Prostate gland (tissue), 2 donors: Measurements from ENCODE around the gene NDUFS6. TPM values are rescaled to one million over a fixed set of nuclear protein-coding genes. Genes with fewer than 3 reads are reported as not detected.

Source experiments
- DNase-seq: peaks from one replicate; pipeline ENCODE4 v3.0.0-alpha.2; 2019; ENCODE audit warnings: low spot score
- H3K27ac ChIP-seq, 2 donors: fragments of 200-600 bp; sonication (generic); 2 replicates each; pipeline ENCODE4 v1.5.1; 2017 to 2019
- H3K27me3 ChIP-seq: fragments of 200-600 bp; sonication (generic); replicated peaks from 2 replicates; pipeline ENCODE4 v1.5.1; 2019; ENCODE audit not compliant: insufficient read depth
- H3K36me3 ChIP-seq, 2 donors: fragments of 200-600 bp; sonication (generic); 1 replicate in 1 of 2; 2 replicates in 1 of 2; pipeline versions ENCODE4 v1.5.1 to v1.8.1; 2017 to 2019
- H3K4me1 ChIP-seq: fragments of 200-600 bp; sonication (generic); replicated peaks from 2 replicates; pipeline ENCODE4 v1.5.1; 2019
- H3K4me3 ChIP-seq, 2 donors: fragments of 200-600 bp; sonication (generic); 2 replicates each; pipeline ENCODE4 v1.5.1; 2017 to 2019
- H3K9me3 ChIP-seq: fragments of 200-600 bp; sonication (generic); 2 replicates; pipeline ENCODE4 v1.5.1; 2017
- POLR2A ChIP-seq: fragments of 450-650 bp; IDR thresholded peaks from one replicate; pipeline ENCODE4 v1.6.1; 2016; ENCODE audit warnings: antibody characterized with exemption, mild to moderate bottlenecking
- POLR2AphosphoS5 ChIP-seq: sonication (generic); formaldehyde crosslinking; IDR thresholded peaks from one replicate; pipeline ENCODE4 v1.6.1; 2017; ENCODE audit warnings: antibody characterized with exemption
- WGBS: methylation state at CpG from one replicate; pipeline ENCODE4 v1.1.5; 2018; 5-methylcytosine and 5-hydroxymethylcytosine counted together
- intact Hi-C: fragments of 100-400 bp; cut with DNase I; formaldehyde crosslinking; loops from one replicate; pipeline ENCODE4 v1.14.2; 2022
- total RNA-seq, 2 donors: library from RNA; depleted of rRNA; stranded (reverse); fragments of >200 nt; gene quantifications; one replicate each; pipeline ENCODE4 v1.1.0, GENCODE V29; 2016
- TF ChIP-seq, protein P1 (sequence below), 4 experiments: fragments of 200-600 bp in 2 of 4; fragments of 450-650 bp in 2 of 4; sonication (generic) in 2 of 4; IDR thresholded peaks; 1 replicate in 3 of 4; 2 replicates in 1 of 4; pipeline ENCODE4 v1.5.1; 2016 to 2019; ENCODE audit warnings: antibody characterized with exemption in 4 of 4, mild to moderate bottlenecking in 2 of 4, moderate library complexity in 2 of 4

Gene NDUFS6
- total RNA-seq, 2 donors from 2014 or later: 27.8 to 70.2 TPM

DNA sequence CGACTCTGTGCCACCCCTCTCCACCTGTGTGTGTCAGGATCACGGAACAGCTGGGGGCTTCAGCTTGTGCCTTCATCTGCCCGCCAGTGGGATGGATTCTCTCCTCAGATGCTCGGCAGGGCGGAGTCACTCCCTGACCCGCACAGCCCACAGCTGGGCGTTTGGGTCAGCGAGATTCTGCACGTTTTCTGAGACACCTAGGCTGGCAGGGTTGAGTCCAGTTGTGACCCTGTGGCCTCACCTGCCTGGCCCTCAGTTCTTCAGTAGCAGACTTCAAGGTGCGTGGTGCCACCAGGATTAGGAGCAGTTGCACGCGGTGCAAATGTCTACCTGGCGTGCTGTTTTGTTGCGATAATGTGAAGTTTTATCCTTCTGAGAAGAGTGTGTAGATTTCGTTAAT, 5.0 kb downstream of the NDUFS6 start:
- Histone ChIP-seq H3K4me1 (no peaks in the 10 kb centered on the region), H3K36me3 (peaks cover 7 to 9% of the 10 kb centered on the region in 2 donors), H3K27me3 (no peaks in the 10 kb centered on the region), H3K4me3 (no peak overlapping the region), H3K27ac (no peak overlapping the region), H3K9me3 (no peaks in the 10 kb centered on the region)
- intact Hi-C loops: no loop called here
- no peak for DNase-seq
- WGBS: 93% methylated on average over 15 of the region's 15 CpGs
- TF ChIP-seq POLR2AphosphoS5 (no peak), POLR2A (no peak)
- TF ChIP-seq, protein P1, sequence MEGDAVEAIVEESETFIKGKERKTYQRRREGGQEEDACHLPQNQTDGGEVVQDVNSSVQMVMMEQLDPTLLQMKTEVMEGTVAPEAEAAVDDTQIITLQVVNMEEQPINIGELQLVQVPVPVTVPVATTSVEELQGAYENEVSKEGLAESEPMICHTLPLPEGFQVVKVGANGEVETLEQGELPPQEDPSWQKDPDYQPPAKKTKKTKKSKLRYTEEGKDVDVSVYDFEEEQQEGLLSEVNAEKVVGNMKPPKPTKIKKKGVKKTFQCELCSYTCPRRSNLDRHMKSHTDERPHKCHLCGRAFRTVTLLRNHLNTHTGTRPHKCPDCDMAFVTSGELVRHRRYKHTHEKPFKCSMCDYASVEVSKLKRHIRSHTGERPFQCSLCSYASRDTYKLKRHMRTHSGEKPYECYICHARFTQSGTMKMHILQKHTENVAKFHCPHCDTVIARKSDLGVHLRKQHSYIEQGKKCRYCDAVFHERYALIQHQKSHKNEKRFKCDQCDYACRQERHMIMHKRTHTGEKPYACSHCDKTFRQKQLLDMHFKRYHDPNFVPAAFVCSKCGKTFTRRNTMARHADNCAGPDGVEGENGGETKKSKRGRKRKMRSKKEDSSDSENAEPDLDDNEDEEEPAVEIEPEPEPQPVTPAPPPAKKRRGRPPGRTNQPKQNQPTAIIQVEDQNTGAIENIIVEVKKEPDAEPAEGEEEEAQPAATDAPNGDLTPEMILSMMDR (IDR thresholded peaks at IDR 0.05): no peak

DNA sequence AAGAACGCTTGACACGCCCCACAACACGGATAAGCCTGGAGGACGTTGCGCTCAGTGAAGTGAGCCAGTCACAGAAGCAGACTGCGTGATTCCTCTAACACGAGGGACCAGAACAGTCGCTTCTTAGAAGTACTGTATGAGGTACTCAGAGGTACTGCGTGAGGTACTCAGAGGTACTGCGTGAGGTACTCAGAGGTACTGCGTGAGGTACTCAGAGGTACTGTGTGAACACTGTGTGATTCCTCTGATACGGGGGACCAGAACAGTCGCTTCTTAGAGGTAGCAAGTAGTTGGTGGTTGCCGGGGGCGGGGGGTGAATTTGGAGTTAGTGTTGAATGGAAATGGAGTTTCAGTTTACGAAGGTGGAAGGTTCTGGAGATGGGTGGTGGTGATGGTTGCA, 5.8 kb downstream of the NDUFS6 start:
- Histone ChIP-seq H3K27ac (no peak overlapping the region), H3K4me1 (no peaks in the 10 kb centered on the region), H3K9me3 (no peaks in the 10 kb centered on the region), H3K4me3 (no peak overlapping the region), H3K36me3 (peaks cover 7 to 9% of the 10 kb centered on the region in 2 donors), H3K27me3 (no peaks in the 10 kb centered on the region)
- 91% methylated on average over 16 of the region's 16 CpGs for WGBS
- TF ChIP-seq POLR2A (no peak), POLR2AphosphoS5 (no peak)
- TF ChIP-seq, protein P1 (IDR thresholded peaks at IDR 0.05): no peak
- DNase-seq: no peak
- intact Hi-C loops: no loop called here

DNA sequence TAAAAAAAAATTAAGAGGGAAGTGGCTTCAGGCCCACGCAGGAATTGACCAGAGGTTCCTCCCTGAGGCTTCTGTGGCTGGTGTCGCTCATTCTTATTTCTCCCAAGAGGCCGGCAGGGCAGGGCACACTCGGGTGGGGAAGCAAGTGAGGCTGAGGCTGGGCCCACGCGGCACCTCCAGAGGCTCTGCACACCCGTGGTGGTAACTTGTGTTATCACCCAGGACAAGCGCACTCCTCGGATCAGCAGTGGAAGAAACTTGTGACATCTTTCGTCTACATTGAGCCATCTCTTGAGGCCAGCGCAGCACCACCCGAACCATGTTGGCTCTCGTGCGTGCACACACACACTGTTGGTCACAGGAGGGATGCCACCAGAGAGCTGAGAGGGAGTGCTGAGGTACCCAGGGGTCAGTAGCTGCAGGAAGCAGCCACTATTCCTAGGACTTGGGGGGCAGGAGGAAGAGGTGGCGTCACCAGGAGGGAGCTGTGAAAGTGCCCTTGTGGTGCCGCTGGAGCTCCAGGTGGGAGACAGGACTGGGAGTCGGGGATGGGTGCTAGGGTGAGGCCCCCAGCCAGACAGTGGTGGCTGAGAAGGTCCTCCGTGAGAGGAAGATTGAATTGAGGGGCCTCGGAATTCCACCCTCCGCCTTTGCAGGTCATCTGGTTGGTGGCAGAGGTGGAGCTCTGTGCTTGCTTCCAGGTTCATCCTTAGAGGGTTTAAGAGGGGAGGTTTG, 6.4 kb downstream of the NDUFS6 start:
- no peaks in the 10 kb centered on the region for H3K4me1 ChIP-seq

DNA sequence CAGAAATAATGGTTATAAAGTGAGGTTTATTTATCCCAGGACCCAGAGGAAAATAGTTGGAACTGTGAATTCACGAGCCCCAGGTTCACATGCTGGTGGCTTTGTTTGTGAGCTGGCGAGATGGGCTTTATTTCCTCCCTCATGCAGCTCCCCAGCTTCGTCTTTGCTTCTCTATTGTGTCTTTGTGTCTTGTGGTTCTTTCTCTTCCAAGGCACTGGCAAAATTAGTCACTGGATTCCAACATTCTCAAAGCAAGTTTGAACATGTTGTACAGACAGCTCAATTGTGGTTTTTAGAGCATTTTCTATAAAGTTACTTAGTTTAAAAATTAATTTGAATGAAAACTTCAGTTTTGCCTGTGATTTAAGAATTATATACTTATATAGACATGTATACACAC, 7.2 kb downstream of the NDUFS6 start:
- intact Hi-C loops: no loop called here
- Histone ChIP-seq H3K27me3 (no peaks in the 10 kb centered on the region), H3K4me3 (no peak overlapping the region), H3K27ac (no peak overlapping the region), H3K9me3 (no peaks in the 10 kb centered on the region), H3K36me3 (peaks cover 7 to 9% of the 10 kb centered on the region in 2 donors), H3K4me1 (no peaks in the 10 kb centered on the region)
- 37% methylated on average over 3 of the region's 3 CpGs for WGBS
- DNase-seq: no peak
- TF ChIP-seq, protein P1 (IDR thresholded peaks at IDR 0.05): no peak
- TF ChIP-seq POLR2A (no peak), POLR2AphosphoS5 (no peak)

More for the DNA sequence above, 6.4 kb downstream of the NDUFS6 start:
- Histone ChIP-seq H3K4me3 (no peak overlapping the region), H3K27ac (no peak overlapping the region), H3K36me3 (peaks cover 7 to 9% of the 10 kb centered on the region in 2 donors), H3K27me3 (no peaks in the 10 kb centered on the region), H3K9me3 (no peaks in the 10 kb centered on the region)
- intact Hi-C loops: no loop called here
- 95% methylated on average over 20 of the region's 20 CpGs for WGBS
- DNase-seq: no peak
- TF ChIP-seq, protein P1 (IDR thresholded peaks at IDR 0.05): no peak
- no peak for TF ChIP-seq POLR2AphosphoS5
- no peak for TF ChIP-seq POLR2A
